ENCODE measurements around the gene SPC25. TPM values are rescaled to one million over a fixed set of nuclear protein-coding genes. Genes with fewer than 3 reads are reported as not detected.

Gene SPC25
- total RNA-seq, 1 donor from 2014 or later, result 0.38 TPM

DNA sequence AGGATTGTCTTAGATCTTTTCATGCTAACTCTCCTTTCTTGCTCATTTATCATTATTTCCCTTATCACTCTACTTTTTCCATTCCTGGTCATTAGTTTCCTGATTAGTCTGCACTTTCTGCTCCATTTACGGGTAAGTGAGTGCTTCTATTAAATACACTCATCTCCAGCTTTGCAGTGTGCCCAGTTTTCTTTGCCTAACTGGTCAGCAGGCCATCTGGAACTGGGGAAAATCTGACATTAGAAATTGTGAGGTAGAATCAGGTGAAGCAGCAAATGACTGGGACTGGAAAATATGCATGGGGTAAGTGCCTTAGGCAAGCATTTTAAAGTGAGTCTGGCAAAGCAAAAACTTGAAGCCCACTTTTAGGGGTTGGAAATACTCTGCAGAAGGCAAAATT, 40.0 kb upstream of the SPC25 start:
- intact Hi-C loops (cut with DNase I), result no loop called here

GRCh38 chr2:168929031-168929430, 38.8 kb upstream of the SPC25 start:
- H3K36me3 ChIP-seq, result no peaks in the 10 kb centered on the region
- ATAC-seq, result no peak
- H3K27ac ChIP-seq, result no peak overlapping the region
- intact Hi-C loops (cut with DNase I), result no loop called here
- H3K9me3 ChIP-seq, result no peaks in the 10 kb centered on the region
- TF ChIP-seq, protein P1, sequence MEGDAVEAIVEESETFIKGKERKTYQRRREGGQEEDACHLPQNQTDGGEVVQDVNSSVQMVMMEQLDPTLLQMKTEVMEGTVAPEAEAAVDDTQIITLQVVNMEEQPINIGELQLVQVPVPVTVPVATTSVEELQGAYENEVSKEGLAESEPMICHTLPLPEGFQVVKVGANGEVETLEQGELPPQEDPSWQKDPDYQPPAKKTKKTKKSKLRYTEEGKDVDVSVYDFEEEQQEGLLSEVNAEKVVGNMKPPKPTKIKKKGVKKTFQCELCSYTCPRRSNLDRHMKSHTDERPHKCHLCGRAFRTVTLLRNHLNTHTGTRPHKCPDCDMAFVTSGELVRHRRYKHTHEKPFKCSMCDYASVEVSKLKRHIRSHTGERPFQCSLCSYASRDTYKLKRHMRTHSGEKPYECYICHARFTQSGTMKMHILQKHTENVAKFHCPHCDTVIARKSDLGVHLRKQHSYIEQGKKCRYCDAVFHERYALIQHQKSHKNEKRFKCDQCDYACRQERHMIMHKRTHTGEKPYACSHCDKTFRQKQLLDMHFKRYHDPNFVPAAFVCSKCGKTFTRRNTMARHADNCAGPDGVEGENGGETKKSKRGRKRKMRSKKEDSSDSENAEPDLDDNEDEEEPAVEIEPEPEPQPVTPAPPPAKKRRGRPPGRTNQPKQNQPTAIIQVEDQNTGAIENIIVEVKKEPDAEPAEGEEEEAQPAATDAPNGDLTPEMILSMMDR (IDR thresholded peaks at IDR 0.05), result no peak
- no peak for DNase-seq
- no peak overlapping the region for H3K4me3 ChIP-seq
- no peaks in the 10 kb centered on the region for H3K4me1 ChIP-seq
- H3K27me3 ChIP-seq, result no peaks in the 10 kb centered on the region

More for the DNA sequence above, 40.0 kb upstream of the SPC25 start:
- TF ChIP-seq, protein P1 (IDR thresholded peaks at IDR 0.05), result no peak
- Histone ChIP-seq H3K27me3 (no peaks in the 10 kb centered on the region), H3K4me3 (no peak overlapping the region), H3K36me3 (no peaks in the 10 kb centered on the region), H3K27ac (no peak overlapping the region), H3K9me3 (no peaks in the 10 kb centered on the region), H3K4me1 (no peaks in the 10 kb centered on the region)
- ATAC-seq (no peak), DNase-seq (no peak)

DNA sequence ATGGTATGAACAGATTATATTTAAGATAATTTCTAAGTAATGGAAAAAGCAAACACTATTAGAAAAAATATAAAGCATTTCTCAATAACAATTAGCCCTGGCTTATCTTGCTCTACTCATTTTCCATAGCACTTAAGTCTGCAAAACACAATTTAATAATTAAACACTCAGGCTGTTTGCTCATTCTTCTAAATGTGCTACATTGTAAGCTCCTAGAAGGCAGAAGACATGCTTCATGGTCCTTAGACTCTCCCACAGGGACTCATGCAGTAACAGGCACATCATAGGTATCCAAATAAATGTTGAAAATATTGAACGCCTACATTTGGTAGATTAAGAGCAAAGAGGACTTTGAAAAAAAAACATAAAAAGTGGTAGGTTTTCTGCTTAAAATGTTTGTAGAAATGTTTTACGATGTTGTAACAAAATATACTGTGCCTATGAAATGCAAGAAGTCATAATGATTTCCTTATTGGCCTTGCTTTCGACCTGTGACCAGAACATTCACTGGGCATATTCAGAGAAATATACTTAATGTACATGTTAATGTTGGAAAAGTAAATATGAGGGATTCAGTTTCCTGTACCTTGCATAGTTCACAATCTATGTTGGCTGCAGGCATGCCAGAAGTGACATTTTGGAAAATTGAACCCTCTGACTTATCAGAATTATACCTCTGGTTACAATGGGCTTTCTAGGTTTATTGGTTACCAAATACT, 38.0 kb upstream of the SPC25 start:
- Histone ChIP-seq H3K4me1 (no peaks in the 10 kb centered on the region), H3K27ac (no peak overlapping the region), H3K27me3 (no peaks in the 10 kb centered on the region), H3K36me3 (no peaks in the 10 kb centered on the region), H3K9me3 (no peaks in the 10 kb centered on the region), H3K4me3 (no peak overlapping the region)
- intact Hi-C loops (cut with DNase I), result no loop called here
- TF ChIP-seq, protein P1 (IDR thresholded peaks at IDR 0.05), result no peak
- DNase-seq (no peak), ATAC-seq (no peak)

GRCh38 chr2:168926621-168927386, 36.6 kb upstream of the SPC25 start:
- no peaks in the 10 kb centered on the region for H3K36me3 ChIP-seq
- intact Hi-C loops (cut with DNase I), result no loop called here
- no peak for ATAC-seq

DNA sequence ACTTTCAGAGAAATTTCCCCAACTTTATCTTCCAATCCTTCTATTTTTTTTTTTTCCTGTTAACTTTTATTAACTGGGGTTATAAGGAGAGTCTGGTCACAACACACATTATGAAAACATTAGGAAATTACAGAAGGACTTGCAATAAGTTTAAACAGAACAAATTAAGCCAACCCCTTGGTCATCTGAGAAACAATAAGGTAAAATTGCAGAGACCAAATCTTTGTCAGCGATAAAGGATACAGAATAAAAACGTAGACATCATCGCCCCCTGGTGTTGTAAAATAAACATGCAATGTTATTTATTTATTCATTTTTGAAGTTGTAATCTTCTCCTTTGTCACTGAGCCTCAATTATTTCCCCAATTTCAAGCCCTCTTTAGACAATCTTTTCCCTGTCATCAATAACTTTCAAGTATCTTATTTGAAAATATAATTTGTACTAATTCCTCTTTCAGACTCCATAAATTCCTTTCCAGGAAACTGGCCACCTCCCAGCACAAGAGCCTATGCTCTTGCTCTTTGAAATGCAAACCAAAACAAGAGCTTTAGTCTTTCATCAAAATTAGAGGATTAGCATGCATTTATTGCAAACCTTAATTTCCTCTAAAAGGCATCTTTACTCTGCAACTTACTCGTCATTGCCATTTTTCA, 30.4 kb upstream of the SPC25 start:
- TF ChIP-seq, protein P1 (IDR thresholded peaks at IDR 0.05), result peak; percentile 72
- no peaks in the 10 kb centered on the region for H3K4me1 ChIP-seq
- DNase-seq, result no peak
- ATAC-seq, result peak; percentile 62
- H3K9me3 ChIP-seq, result no peaks in the 10 kb centered on the region
- no peak overlapping the region for H3K4me3 ChIP-seq
- H3K36me3 ChIP-seq, result no peaks in the 10 kb centered on the region
- intact Hi-C loops (cut with DNase I), result loop anchor here (5.0 kb wide), 1 partner anchor 573 kb away; no protein-coding TSS in a partner anchor
- no peaks in the 10 kb centered on the region for H3K27me3 ChIP-seq
- H3K27ac ChIP-seq, result no peak overlapping the region

More at GRCh38 chr2:168926621-168927386, 36.6 kb upstream of the SPC25 start:
- TF ChIP-seq, protein P1 (IDR thresholded peaks at IDR 0.05), result no peak
- no peaks in the 10 kb centered on the region for H3K9me3 ChIP-seq
- no peaks in the 10 kb centered on the region for H3K4me1 ChIP-seq
- no peak overlapping the region for H3K27ac ChIP-seq
- no peak for DNase-seq
- no peaks in the 10 kb centered on the region for H3K27me3 ChIP-seq
- H3K4me3 ChIP-seq, result no peak overlapping the region

All from upper lobe of right lung (tissue), 1 donor.